K562 (cell line): Measurements from ENCODE around the gene JPT2. TPM values are rescaled to one million over a fixed set of nuclear protein-coding genes. Genes with fewer than 3 reads are reported as not detected.

Experiments
- ATAC-seq: fragments of 200-7000 bp; cut with Tn5 transposase; 3 replicates; pipeline ENCODE4 v1.9.1; 2020; ENCODE audit warnings: moderate library complexity
- BruUV-seq: library from RNA; stranded (reverse); fragments of 400-500 nt; replicated peaks from 2 replicates; lab custom pipeline; 2021; lab: Mats Ljungman, UMichigan
- CTCF ChIA-PET: fragments of 300-600 bp; formaldehyde crosslinking; extraction: SDS; loops from one replicate; lab custom pipeline; 2021; ENCODE audit warnings: low intra/inter-chr PET ratio; lab: Yijun Ruan, JAX
- POLR2A ChIA-PET: fragments of 300-600, 350-650 bp; sonication (Branson Sonifier 250); formaldehyde crosslinking; extraction: SDS; loops from one replicate; lab custom pipeline; 2021; ENCODE audit warnings: antibody characterized with exemption, inconsistent platforms; lab: Yijun Ruan, JAX
- DNase-seq, 4 experiments: peaks; one replicate each; pipeline versions ENCODE4 v3.0.0 to v3.0.0-alpha.2; 2011 to 2018; ENCODE audit warnings: low spot score in 3 of 4, mixed read lengths in 3 of 4; ENCODE audit errors: extremely low read depth in 1 of 4
- FAIRE-seq: peaks from 2 replicates; lab custom pipeline; 2011; peaks lifted over from hg19 to GRCh38; lab: Jason Lieb, UNC
- H2AFZ ChIP-seq: 2 replicates; pipeline ENCODE4 v1.6.0; 2011; ENCODE audit warnings: low read depth, low read length, control low read depth, inconsistent platforms
- H3K27ac ChIP-seq: fragments of 200-600 bp; 3 replicates; pipeline ENCODE4 v1.8.0; 2011; ENCODE audit warnings: low read depth, mild to moderate bottlenecking, control low read depth, inconsistent platforms, low read length, moderate library complexity, mixed read lengths; ENCODE audit errors: extremely low read depth
- H3K27me3 ChIP-seq, 2 experiments: fragments of 300-600 bp in 1 of 2; 2 replicates in 1 of 2; 3 replicates in 1 of 2; pipeline versions ENCODE4 v1.6.0 to v1.8.0; 2011; ENCODE audit warnings: inconsistent platforms in 2 of 2, low read length in 2 of 2, mild to moderate bottlenecking in 1 of 2, mixed read lengths in 1 of 2, moderate library complexity in 1 of 2; ENCODE audit not compliant: control insufficient read depth in 2 of 2, insufficient read depth in 2 of 2
- H3K36me3 ChIP-seq: fragments of 300-600 bp; 3 replicates; pipeline ENCODE4 v1.8.0; 2011; ENCODE audit warnings: mild to moderate bottlenecking, low read length, inconsistent platforms; ENCODE audit not compliant: control insufficient read depth, insufficient read depth
- H3K4me1 ChIP-seq, 2 experiments: fragments of 200-600 bp in 1 of 2; replicated peaks in 1 of 2; 2 replicates in 1 of 2; 3 replicates in 1 of 2; pipeline versions ENCODE4 v1.5.1 to v1.8.0; 2011; ENCODE audit warnings: inconsistent platforms in 2 of 2, low read length in 2 of 2, mild to moderate bottlenecking in 1 of 2, mixed read lengths in 1 of 2, moderate library complexity in 1 of 2; ENCODE audit not compliant: control insufficient read depth in 2 of 2, insufficient read depth in 2 of 2
- H3K4me2 ChIP-seq: 2 replicates; pipeline ENCODE4 v1.6.1; 2011; ENCODE audit warnings: low read length, control low read depth, inconsistent platforms, mixed read lengths; ENCODE audit not compliant: insufficient read depth
- H3K4me3 ChIP-seq: fragments of 200-600 bp; sonication (generic), shearing (Covaris generic); 2 replicates; pipeline ENCODE4 v1.5.1; 2016; ENCODE audit warnings: control low read depth, inconsistent platforms
- H3K79me2 ChIP-seq: fragments of 200-600 bp; 3 replicates; pipeline ENCODE4 v1.8.0; 2011; ENCODE audit warnings: low read length, inconsistent platforms; ENCODE audit not compliant: control insufficient read depth, insufficient read depth
- H3K9ac ChIP-seq, 2 experiments: 2 replicates each; pipeline versions ENCODE4 v1.6.0 to v1.6.1; 2011; ENCODE audit warnings: low read depth in 2 of 2, low read length in 2 of 2, control low read depth in 1 of 2, inconsistent platforms in 1 of 2, mild to moderate bottlenecking in 1 of 2, mixed read lengths in 1 of 2; ENCODE audit not compliant: insufficient read depth in 1 of 2
- H3K9me1 ChIP-seq: one replicate; pipeline ENCODE4 v1.6.0; 2011; ENCODE audit warnings: inconsistent platforms, mild to moderate bottlenecking, low read length, moderate library complexity; ENCODE audit not compliant: control insufficient read depth, insufficient read depth
- H3K9me3 ChIP-seq: replicated peaks from 2 replicates; pipeline ENCODE4 v1.5.1; 2011; ENCODE audit warnings: low read depth, low read length, inconsistent platforms; ENCODE audit not compliant: control insufficient read depth, insufficient read depth
- H4K20me1 ChIP-seq: replicated peaks from 2 replicates; pipeline ENCODE4 v1.6.1; 2011; ENCODE audit warnings: low read length, inconsistent platforms, mixed read lengths; ENCODE audit not compliant: control insufficient read depth, insufficient read depth
- ATF2 ChIP-seq: sonication (generic); formaldehyde crosslinking; IDR thresholded peaks from 2 replicates; pipeline ENCODE4 v1.8.1; 2022; ENCODE audit warnings: missing genetic modification reagents
- FIP1L1 ChIP-seq: fragments of 200-400 bp; formaldehyde crosslinking; IDR thresholded peaks from 2 replicates; pipeline ENCODE4 v1.6.1; 2018; ENCODE audit warnings: mild to moderate bottlenecking, low read depth, low read length; ENCODE audit not compliant: poor library complexity, severe bottlenecking
- FOS ChIP-seq: IDR thresholded peaks from 3 replicates; pipeline ENCODE4 v1.6.1; 2011; ENCODE audit not compliant: insufficient read length; ENCODE audit errors: extremely low read depth
- GTF2B ChIP-seq: IDR thresholded peaks from 2 replicates; pipeline ENCODE4 v1.6.1; 2011; ENCODE audit not compliant: insufficient read length; ENCODE audit errors: extremely low read depth
- GTF2F1 ChIP-seq: IDR thresholded peaks from 2 replicates; pipeline ENCODE4 v1.6.1; 2011; ENCODE audit warnings: low read depth, low read length, improper control_type of control experiment
- IRF2 ChIP-seq: sonication (generic); formaldehyde crosslinking; IDR thresholded peaks from 2 replicates; pipeline ENCODE4 v1.8.1; 2022; ENCODE audit warnings: mild to moderate bottlenecking, missing genetic modification reagents
- MAZ ChIP-seq, 2 experiments: fragments of 450-650 bp in 1 of 2; sonication (generic) in 1 of 2; formaldehyde crosslinking; IDR thresholded peaks in 1 of 2; conservative IDR thresholded peaks in 1 of 2; 2 replicates each; pipeline versions ENCODE4 v1.4.0 to v1.5.0; 2020; ENCODE audit warnings: mild to moderate bottlenecking in 1 of 2, missing genetic modification reagents in 1 of 2
- MCM3 ChIP-seq: fragments of 450-650 bp; IDR thresholded peaks from 2 replicates; pipeline ENCODE4 v1.6.1; 2016
- RBM25 ChIP-seq: fragments of 200-400 bp; formaldehyde crosslinking; IDR thresholded peaks from 2 replicates; pipeline ENCODE4 v1.6.1; 2018; ENCODE audit warnings: low read length, low read depth, moderate library complexity; ENCODE audit not compliant: severe bottlenecking
- SIRT6 ChIP-seq: IDR thresholded peaks from one replicate; pipeline ENCODE4 v1.6.1; 2012; ENCODE audit warnings: low read depth, mild to moderate bottlenecking, control low read depth, inconsistent platforms, low read length, moderate library complexity
- SMARCB1 ChIP-seq: IDR thresholded peaks from 2 replicates; pipeline ENCODE4 v1.6.1; 2011; ENCODE audit warnings: improper control_type of control experiment, low read depth; ENCODE audit not compliant: insufficient read length
- SRSF9 ChIP-seq: fragments of 200-400 bp; formaldehyde crosslinking; IDR thresholded peaks from 2 replicates; pipeline ENCODE4 v1.6.1; 2017; ENCODE audit warnings: low read depth, low read length, borderline replicate concordance
- STAG1 ChIP-seq: sonication (generic); formaldehyde crosslinking; IDR thresholded peaks from 2 replicates; pipeline ENCODE4 v1.5.0; 2020; ENCODE audit warnings: missing genetic modification reagents, borderline replicate concordance
- TCF7L2 ChIP-seq: fragments of 150-350 bp; IDR thresholded peaks from 2 replicates; pipeline ENCODE4 v1.6.1; 2016; ENCODE audit warnings: low read depth, mild to moderate bottlenecking, low read length, moderate library complexity
- ZBTB11 ChIP-seq, 3 experiments: fragments of 200-800 bp in 1 of 3; fragments of 250-450 bp in 1 of 3; fragments of 450-650 bp in 1 of 3; sonication (Bioruptor Pico) in 1 of 3; sonication (Bioruptor generic) in 1 of 3; formaldehyde crosslinking in 1 of 3; IDR thresholded peaks; 2 replicates each; pipeline versions ENCODE4 v1.6.1 to v1.8.0; 2016 to 2022; ENCODE audit warnings: mild to moderate bottlenecking in 2 of 3, missing genetic modification characterization in 2 of 3, missing compliant biosample characterization in 1 of 3, moderate library complexity in 1 of 3
- ZKSCAN3 ChIP-seq: fragments of 250-450 bp; sonication (Bioruptor Pico); IDR thresholded peaks from 2 replicates; pipeline ENCODE4 v1.4.0; 2020
- ZNF12 ChIP-seq: sonication (generic); formaldehyde crosslinking; IDR thresholded peaks from 2 replicates; pipeline ENCODE4 v1.4.0; 2020; ENCODE audit warnings: mild to moderate bottlenecking, missing genetic modification reagents
- WGBS: fragments of 100-300 bp; shearing (Covaris generic); methylation state at CpG from one replicate; pipeline ENCODE4 v1.1.6; 2016; ENCODE audit warnings: low coverage, mixed read lengths; ENCODE audit not compliant: insufficient coverage; ENCODE audit errors: missing lambda C conversion rate; 5-methylcytosine and 5-hydroxymethylcytosine counted together
- in situ Hi-C: fragments of 300-500 bp; cut with MboI; formaldehyde crosslinking; loops from 4 replicates; pipeline ENCODE4 v1.15.0; 2018; ENCODE audit warnings: inconsistent platforms, mixed read lengths
- intact Hi-C: fragments of 100-400 bp; cut with micrococcal nuclease; formaldehyde crosslinking; loops from 2 replicates; pipeline ENCODE4 v1.14.2; 2022
- polyA plus RNA-seq, 8 experiments: library from polyadenylated mRNA; depleted of rRNA in 4 of 8; stranded (reverse) in 5 of 8; unstranded in 3 of 8; fragments of >200 nt; fragmentation: Nextera tagmentation in 2 of 8; fragmentation: Illumina TruSeq in 1 of 8; extraction: Ambion mirVana in 2 of 8; extraction: Trizol in 1 of 8; gene quantifications; 2 replicates each; pipeline versions ENCODE4 v1.2.1 to v1.2.3, GENCODE V29; 2011 to 2014; ENCODE audit warnings: inconsistent platforms in 1 of 8, missing spikeins in 1 of 8
- total RNA-seq, 7 experiments: library from RNA; depleted of rRNA in 6 of 7; stranded (reverse); fragments of >200 nt in 6 of 7; fragmentation: Illumina TruSeq in 2 of 7; extraction: Trizol in 2 of 7; gene quantifications; 2 replicates each; pipeline versions ENCODE4 v1.2.1 to v1.2.3, GENCODE V29; 2011 to 2021; ENCODE audit warnings: low replicate concordance in 1 of 7

The JPT2 gene
- total and polyA plus RNA-seq, 9 of the 15 experiments (the other 6 are each of a cell fraction or from before 2014, with no cell fraction given) = 25.5 to 133 (median 106) TPM

- no peak for ATAC-seq
- in situ Hi-C loops = no loop called here
- Histone ChIP-seq H3K27ac (peak overlapping the region; percentile 81; the same call in 1 of the 3 replicates), H3K4me1 (peaks cover 13 to 30% of the 10 kb centered on the region in 2 experiments; a peak in 4 of 5 replicates), H3K9ac (peak overlapping the region in 1 of 2 experiments; percentile 23; a peak in 1 of 4 replicates), H4K20me1 (peaks cover 8% of the 10 kb centered on the region), H3K79me2 (peaks cover 75% of the 10 kb centered on the region), H3K4me3 (no peak overlapping the region), H3K9me3 (no peaks in the 10 kb centered on the region), H3K4me2 (no peak overlapping the region), H3K9me1 (no peaks in the 10 kb centered on the region), H3K27me3 (no peaks in the 10 kb centered on the region), H3K36me3 (peaks cover 58% of the 10 kb centered on the region), H2AFZ (no peak overlapping the region)
- DNase-seq = no peak
- ChIA-PET CTCF (interaction anchor here (0.5 kb wide), 1 partner anchor 65 kb away, joined by 5 read pairs; no protein-coding TSS in a partner anchor), POLR2A (interaction anchor here (1.2 kb wide), 1 partner anchor 20 kb away, joined by 3 read pairs; no protein-coding TSS in a partner anchor)
- WGBS = 94% methylated on average over 10 of the region's 10 CpGs
- no TSS peak for BruUV-seq
- FAIRE-seq = no peak
- intact Hi-C loops = no loop called here
- no peak for TF ChIP-seq STAG1
- TF ChIP-seq ZBTB11 (CRISPR knock-in tag; IDR thresholded peaks at IDR 0.05) = no peak
- no peak for TF ChIP-seq SMARCB1
- no peak for TF ChIP-seq GTF2F1
- TF ChIP-seq IRF2 = no peak
- no peak for TF ChIP-seq ZKSCAN3 (CRISPR knock-in tag)
- TF ChIP-seq MAZ (CRISPR knock-in tag; conservative IDR thresholded peaks at IDR 0.05 in 1 of 2, IDR thresholded peaks at IDR 0.05 in 1 of 2) = no peak
- no peak for TF ChIP-seq TCF7L2
- TF ChIP-seq ZNF12 (CRISPR knock-in tag) = no peak
- no peak for TF ChIP-seq SRSF9
- no peak for TF ChIP-seq GTF2B
- no peak for TF ChIP-seq SIRT6
- no peak for TF ChIP-seq ATF2 (CRISPR knock-in tag)
- no peak for TF ChIP-seq FOS
- TF ChIP-seq MCM3 = no peak
- no peak for TF ChIP-seq FIP1L1
- TF ChIP-seq RBM25 = no peak
Measured at GRCh38 chr16:1681032-1681431, 3.0 kb downstream of the JPT2 start.
